H9 (cell line): ENCODE data around the gene RNF224. TPM values are rescaled to one million over a fixed set of nuclear protein-coding genes. Genes with fewer than 3 reads are reported as not detected.

Experiments used
- DNase-seq: peaks from one replicate; pipeline ENCODE4 v3.0.0-alpha.2; 2017
- H2AFZ ChIP-seq: one replicate; pipeline ENCODE4 v1.6.1; 2013; ENCODE audit warnings: mild to moderate bottlenecking, low read length, control low read depth, moderate library complexity
- H2AK5ac ChIP-seq: 2 replicates; pipeline ENCODE4 v1.6.1; 2013; ENCODE audit warnings: low read length, control low read depth, mixed read lengths; ENCODE audit not compliant: insufficient read length
- H2BK120ac ChIP-seq: one replicate; pipeline ENCODE4 v1.6.1; 2013; ENCODE audit warnings: low read depth, mild to moderate bottlenecking, low read length, control low read depth, inconsistent platforms; ENCODE audit not compliant: poor library complexity, severe bottlenecking
- H2BK12ac ChIP-seq: 2 replicates; pipeline ENCODE4 v1.6.1; 2013; ENCODE audit warnings: low read length, control low read depth, mixed read lengths, low read depth; ENCODE audit not compliant: insufficient read length
- H2BK15ac ChIP-seq: 2 replicates; pipeline ENCODE4 v1.6.1; 2013; ENCODE audit warnings: low read depth, low read length, control low read depth
- H2BK20ac ChIP-seq: one replicate; pipeline ENCODE4 v1.6.1; 2013; ENCODE audit warnings: low read depth, mild to moderate bottlenecking, low read length, control low read depth, inconsistent platforms; ENCODE audit not compliant: poor library complexity, severe bottlenecking
- H2BK5ac ChIP-seq: 2 replicates; pipeline ENCODE4 v1.6.1; 2013; ENCODE audit warnings: low read length, control low read depth, mixed read lengths; ENCODE audit not compliant: insufficient read length
- H3K14ac ChIP-seq: 2 replicates; pipeline ENCODE4 v1.6.1; 2013; ENCODE audit warnings: low read length, control low read depth; ENCODE audit not compliant: insufficient read depth
- H3K18ac ChIP-seq: 2 replicates; pipeline ENCODE4 v1.6.1; 2013; ENCODE audit warnings: low read depth, mild to moderate bottlenecking, mixed read lengths, low read length, control low read depth; ENCODE audit not compliant: insufficient read length
- H3K23ac ChIP-seq: 2 replicates; pipeline ENCODE4 v1.6.1; 2013; ENCODE audit warnings: low read length, control low read depth, mixed read lengths, low read depth; ENCODE audit not compliant: insufficient read length
- H3K23me2 ChIP-seq: 2 replicates; pipeline ENCODE4 v1.6.1; 2013; ENCODE audit warnings: low read depth, mild to moderate bottlenecking, mixed read lengths, low read length, control low read depth; ENCODE audit not compliant: insufficient read length, poor library complexity, severe bottlenecking
- H3K27ac ChIP-seq: 2 replicates; pipeline ENCODE4 v1.5.1; 2013; ENCODE audit warnings: low read length, control low read depth, mixed read lengths, low read depth; ENCODE audit not compliant: insufficient read length
- H3K27me3 ChIP-seq: 2 replicates; pipeline ENCODE4 v1.6.1; 2013; ENCODE audit warnings: low read length, control low read depth, inconsistent platforms; ENCODE audit not compliant: insufficient read depth
- H3K4ac ChIP-seq: 2 replicates; pipeline ENCODE4 v1.6.1; 2013; ENCODE audit warnings: low read depth, mild to moderate bottlenecking, control low read depth, inconsistent platforms, low read length, moderate library complexity
- H3K4me1 ChIP-seq: 2 replicates; pipeline ENCODE4 v1.6.1; 2013; ENCODE audit warnings: low read length, control low read depth, inconsistent platforms; ENCODE audit not compliant: insufficient read depth
- H3K4me2 ChIP-seq: 2 replicates; pipeline ENCODE4 v1.6.1; 2013; ENCODE audit warnings: low read length, control low read depth, mixed read lengths; ENCODE audit not compliant: insufficient read length, insufficient read depth
- H3K56ac ChIP-seq: 2 replicates; pipeline ENCODE4 v1.6.1; 2013; ENCODE audit warnings: low read depth, mild to moderate bottlenecking, mixed read lengths, low read length, control low read depth; ENCODE audit not compliant: insufficient read length
- H3K79me1 ChIP-seq: 2 replicates; pipeline ENCODE4 v1.6.1; 2013; ENCODE audit warnings: low read depth, mild to moderate bottlenecking, moderate library complexity, low read length, control low read depth, inconsistent platforms; ENCODE audit not compliant: insufficient read depth, poor library complexity, severe bottlenecking
- H3K79me2 ChIP-seq: 2 replicates; pipeline ENCODE4 v1.6.1; 2013; ENCODE audit warnings: low read length, control low read depth, inconsistent platforms; ENCODE audit not compliant: insufficient read depth
- H3K9ac ChIP-seq: 2 replicates; pipeline ENCODE4 v1.6.1; 2013; ENCODE audit warnings: low read length, control low read depth, mixed read lengths; ENCODE audit not compliant: insufficient read length; ENCODE audit errors: extremely low read depth
- H3K9me3 ChIP-seq: one replicate; pipeline ENCODE4 v1.6.1; 2013; ENCODE audit warnings: low read depth, low read length, inconsistent platforms; ENCODE audit not compliant: control insufficient read depth
- H3T11ph ChIP-seq: one replicate; pipeline ENCODE4 v1.6.1; 2013; ENCODE audit warnings: mild to moderate bottlenecking, low read length, control low read depth, inconsistent platforms
- H4K20me1 ChIP-seq: one replicate; pipeline ENCODE4 v1.6.1; 2013; ENCODE audit not compliant: control insufficient read depth, insufficient read length, insufficient read depth
- H4K5ac ChIP-seq: 2 replicates; pipeline ENCODE4 v1.6.1; 2013; ENCODE audit warnings: low read depth, mild to moderate bottlenecking, mixed read lengths, low read length, control low read depth; ENCODE audit not compliant: insufficient read length
- H4K8ac ChIP-seq: replicated peaks from 2 replicates; pipeline ENCODE4 v1.6.1; 2013; ENCODE audit warnings: low read length, control low read depth, mixed read lengths, low read depth; ENCODE audit not compliant: insufficient read length
- H4K91ac ChIP-seq: 2 replicates; pipeline ENCODE4 v1.6.1; 2013; ENCODE audit warnings: low read depth, mild to moderate bottlenecking, moderate library complexity, mixed read lengths, low read length, control low read depth; ENCODE audit not compliant: insufficient read length
- H3K27ac Mint-ChIP-seq, 3 experiments: 2 replicates in 2 of 3; 3 replicates in 1 of 3; pipeline ENCODE4 v1.8.0; 2020 to 2021; ENCODE audit warnings: mixed read lengths in 3 of 3, mild to moderate bottlenecking in 1 of 3, moderate library complexity in 1 of 3
- H3K27me3 Mint-ChIP-seq: 2 replicates; pipeline ENCODE4 v1.8.0; 2021; ENCODE audit warnings: low read depth, mild to moderate bottlenecking, moderate library complexity, mixed read lengths
- H3K36me3 Mint-ChIP-seq, 3 experiments: 2 replicates in 2 of 3; 3 replicates in 1 of 3; pipeline ENCODE4 v1.8.0; 2020 to 2021; ENCODE audit warnings: low read depth in 3 of 3, mixed read lengths in 3 of 3; ENCODE audit not compliant: insufficient read depth in 1 of 3
- H3K4me1 Mint-ChIP-seq, 2 experiments: 2 replicates each; pipeline ENCODE4 v1.8.0; 2020; ENCODE audit warnings: mixed read lengths in 2 of 2
- H3K4me3 Mint-ChIP-seq, 2 experiments: 2 replicates in 1 of 2; 3 replicates in 1 of 2; pipeline ENCODE4 v1.8.0; 2020 to 2021; ENCODE audit warnings: mild to moderate bottlenecking in 2 of 2, mixed read lengths in 2 of 2, moderate library complexity in 1 of 2
- H3K9me3 Mint-ChIP-seq, 2 experiments: 2 replicates in 1 of 2; 3 replicates in 1 of 2; pipeline ENCODE4 v1.8.0; 2020; ENCODE audit warnings: mild to moderate bottlenecking in 2 of 2, mixed read lengths in 2 of 2, moderate library complexity in 1 of 2
- WGBS: extraction: QIAGEN DNeasy Blood & Tissue Kit; methylation state at CpG from one replicate; pipeline ENCODE4 v1.1.7; 2013; ENCODE audit warnings: missing lambda C conversion rate, low lambda C conversion rate, mixed read lengths; ENCODE audit not compliant: insufficient read length; ENCODE audit errors: extremely low coverage; 5-methylcytosine and 5-hydroxymethylcytosine counted together
- total RNA-seq: library from RNA; stranded (reverse); gene quantifications from 2 replicates; pipeline ENCODE4 v1.2.1, GENCODE V29; 2021
- TF ChIP-seq, protein P1 (sequence below): fragments of 200-600 bp; sonication (generic); conservative IDR thresholded peaks from 3 replicates; pipeline ENCODE4 v1.8.0; 2021; ENCODE audit warnings: antibody characterized with exemption, mild to moderate bottlenecking

The RNF224 gene
- total RNA-seq, 1 experiment from 2014 or later = 0.15 TPM

GRCh38 chr9:137186385-137186784 lies 40.9 kb upstream of the RNF224 start:
- H3K14ac ChIP-seq = no peak overlapping the region
- H3K27ac ChIP-seq = no peak overlapping the region
- Mint-ChIP-seq H3K27ac (no peak overlapping the region), H3K36me3 (peaks cover 10 to 63% (median 53%) of the 10 kb centered on the region in 3 experiments; a peak in 6 of 7 replicates), H3K4me1 (peaks cover 17 to 22% of the 10 kb centered on the region in 2 experiments), H3K27me3 (no peaks in the 10 kb centered on the region), H3K9me3 (no peaks in the 10 kb centered on the region), H3K4me3 (peak overlapping the region; percentile 90 to 97)
- no peak overlapping the region for H2BK12ac ChIP-seq
- peaks cover 2% of the 10 kb centered on the region for H4K20me1 ChIP-seq
- no peak overlapping the region for H3K18ac ChIP-seq
- no peak overlapping the region for H2BK120ac ChIP-seq
- no peak overlapping the region for H2AK5ac ChIP-seq
- no peak overlapping the region for H4K91ac ChIP-seq
- no peak overlapping the region for H3K4ac ChIP-seq
- no peak overlapping the region for H2BK5ac ChIP-seq
- no peak overlapping the region for H4K8ac ChIP-seq
- H3K4me2 ChIP-seq = peak overlapping the region; percentile 82
- no peak for DNase-seq
- no peak overlapping the region for H4K5ac ChIP-seq
- H3K79me2 ChIP-seq = peaks cover 10% of the 10 kb centered on the region; the same call in 1 of the 2 replicates
- TF ChIP-seq, protein P1, sequence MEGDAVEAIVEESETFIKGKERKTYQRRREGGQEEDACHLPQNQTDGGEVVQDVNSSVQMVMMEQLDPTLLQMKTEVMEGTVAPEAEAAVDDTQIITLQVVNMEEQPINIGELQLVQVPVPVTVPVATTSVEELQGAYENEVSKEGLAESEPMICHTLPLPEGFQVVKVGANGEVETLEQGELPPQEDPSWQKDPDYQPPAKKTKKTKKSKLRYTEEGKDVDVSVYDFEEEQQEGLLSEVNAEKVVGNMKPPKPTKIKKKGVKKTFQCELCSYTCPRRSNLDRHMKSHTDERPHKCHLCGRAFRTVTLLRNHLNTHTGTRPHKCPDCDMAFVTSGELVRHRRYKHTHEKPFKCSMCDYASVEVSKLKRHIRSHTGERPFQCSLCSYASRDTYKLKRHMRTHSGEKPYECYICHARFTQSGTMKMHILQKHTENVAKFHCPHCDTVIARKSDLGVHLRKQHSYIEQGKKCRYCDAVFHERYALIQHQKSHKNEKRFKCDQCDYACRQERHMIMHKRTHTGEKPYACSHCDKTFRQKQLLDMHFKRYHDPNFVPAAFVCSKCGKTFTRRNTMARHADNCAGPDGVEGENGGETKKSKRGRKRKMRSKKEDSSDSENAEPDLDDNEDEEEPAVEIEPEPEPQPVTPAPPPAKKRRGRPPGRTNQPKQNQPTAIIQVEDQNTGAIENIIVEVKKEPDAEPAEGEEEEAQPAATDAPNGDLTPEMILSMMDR = no peak
- H3K56ac ChIP-seq = no peak overlapping the region
- H2AFZ ChIP-seq = no peak overlapping the region
- no peak overlapping the region for H3T11ph ChIP-seq
- H3K9ac ChIP-seq = no peak overlapping the region
- WGBS = no CpG with 5 or more reads among the region's 6 CpGs
- H3K9me3 ChIP-seq = no peaks in the 10 kb centered on the region
- H3K23ac ChIP-seq = no peak overlapping the region
- peaks cover 5% of the 10 kb centered on the region; the same call in 1 of the 2 replicates for H3K4me1 ChIP-seq
- no peaks in the 10 kb centered on the region for H3K27me3 ChIP-seq
- H3K23me2 ChIP-seq = peaks cover 13% of the 10 kb centered on the region
- no peak overlapping the region for H2BK15ac ChIP-seq
- H3K79me1 ChIP-seq = peaks cover 6% of the 10 kb centered on the region
- H2BK20ac ChIP-seq = no peak overlapping the region
